Activated CD4-positive, CD25-positive, alpha-beta regulatory T cell (primary cell): ENCODE data around the gene OPN4.

Source experiments
- DNase-seq, 4 experiments: peaks; one replicate each; lab custom pipeline; 2025; lab: John Stamatoyannopoulos, UW

OPN4 gene

DNA sequence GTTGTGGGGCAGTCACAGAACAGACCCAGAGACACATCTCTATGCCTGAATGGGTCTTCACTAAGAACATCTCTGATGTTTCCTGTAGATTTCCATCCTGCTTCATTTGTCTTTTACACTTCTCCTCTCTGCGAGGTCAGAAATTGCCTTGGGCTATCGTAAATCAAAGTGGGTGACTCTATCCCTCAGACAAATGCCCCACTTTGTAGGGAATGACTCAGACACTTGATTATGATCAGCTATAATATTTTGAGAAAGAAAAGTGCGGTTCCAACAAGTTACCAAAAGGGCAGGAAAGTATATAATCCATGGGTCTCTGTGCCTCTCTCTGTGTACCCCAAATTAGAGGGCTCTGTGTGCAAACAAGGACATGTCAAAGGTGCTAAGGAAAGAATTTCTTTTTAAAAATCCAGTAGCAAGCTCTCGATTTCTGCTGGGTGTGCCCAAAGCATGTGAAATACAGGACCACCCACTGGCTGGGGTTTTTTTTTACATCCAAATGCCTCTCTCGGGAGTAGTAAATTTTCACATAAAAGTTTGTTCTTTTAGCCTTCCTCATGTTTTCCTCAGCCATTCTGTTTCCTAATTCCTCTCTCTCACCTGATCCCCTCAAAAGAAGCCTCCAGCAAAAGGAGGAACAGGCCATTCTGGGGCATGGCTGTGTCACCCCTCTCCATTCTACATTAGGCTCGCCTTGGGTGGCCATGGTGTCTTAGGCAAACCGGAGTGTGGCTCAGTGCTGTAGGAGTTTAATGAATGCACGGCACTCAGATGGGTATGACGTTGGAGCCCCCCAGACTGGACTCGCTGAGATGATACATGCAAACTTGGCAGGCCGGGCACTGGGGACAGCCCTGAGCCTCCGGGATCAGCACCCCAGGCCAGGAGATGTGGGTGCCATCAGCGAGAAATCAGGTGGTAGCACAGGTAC lies 6.3 kb upstream of the OPN4 start:
- DNase-seq: no peak

GRCh38 chr10:86648704-86649427 lies 5.5 kb upstream of the OPN4 start:
- no peak for DNase-seq

DNA sequence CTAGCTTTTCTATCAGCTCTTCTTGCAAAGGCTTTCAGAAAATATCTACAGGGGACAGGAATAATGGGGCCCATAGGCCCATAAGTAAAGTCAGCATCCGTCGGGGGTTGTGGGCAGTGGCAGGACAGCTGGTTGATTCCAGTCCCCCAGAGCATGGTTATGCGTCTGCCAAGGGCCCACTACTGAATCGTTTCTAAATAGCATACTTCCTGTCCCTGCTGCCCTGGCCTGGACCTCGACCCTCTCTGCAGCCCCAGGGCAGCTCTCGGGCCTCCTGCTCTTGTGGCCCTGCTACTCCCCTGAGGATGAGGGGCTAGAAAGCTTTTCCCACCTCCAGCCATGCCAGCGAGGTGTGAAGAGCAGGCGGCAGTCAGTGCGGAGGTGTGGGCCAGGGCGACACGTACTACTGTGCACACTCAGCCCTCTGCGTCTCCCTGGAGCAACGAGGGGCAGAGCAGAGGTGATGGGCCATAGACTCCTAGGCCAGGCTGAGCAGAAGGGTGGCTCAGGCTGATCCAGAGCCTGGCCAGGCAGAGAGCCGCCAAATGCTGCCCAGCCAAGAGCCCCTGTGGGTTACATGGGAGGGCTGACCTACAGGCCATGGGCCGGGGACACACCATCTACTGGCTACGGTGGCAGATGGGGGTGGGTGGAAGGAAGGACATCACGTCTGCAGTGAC lies 4.7 kb upstream of the OPN4 start:
- no peak for DNase-seq

- no peak for DNase-seq
These were observed 4.2 kb upstream of the OPN4 start for GRCh38 chr10:86650151-86650550.

DNA sequence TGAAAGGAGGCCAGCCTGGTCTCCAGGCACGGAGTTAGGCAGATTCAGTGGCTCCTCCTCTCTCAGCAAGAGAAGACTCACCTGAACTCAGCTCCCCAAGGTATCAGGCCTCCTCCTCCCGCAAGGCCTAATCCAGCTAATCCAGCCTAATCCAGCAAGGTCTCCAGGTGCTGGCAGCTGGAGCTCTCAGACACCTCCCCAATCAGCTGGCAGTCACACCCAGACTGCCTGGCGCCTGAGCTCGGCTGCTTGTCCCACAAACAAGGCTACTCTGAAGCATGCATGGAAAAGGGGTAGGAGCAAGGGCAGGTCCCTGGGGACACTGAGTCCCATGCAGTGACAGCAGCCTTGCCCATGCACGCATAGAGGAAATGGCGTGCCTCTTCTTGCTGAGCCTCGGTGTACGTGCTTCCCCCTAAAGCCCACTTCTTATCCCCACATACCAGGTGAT lies 3.3 kb upstream of the OPN4 start:
- DNase-seq: no peak

DNA sequence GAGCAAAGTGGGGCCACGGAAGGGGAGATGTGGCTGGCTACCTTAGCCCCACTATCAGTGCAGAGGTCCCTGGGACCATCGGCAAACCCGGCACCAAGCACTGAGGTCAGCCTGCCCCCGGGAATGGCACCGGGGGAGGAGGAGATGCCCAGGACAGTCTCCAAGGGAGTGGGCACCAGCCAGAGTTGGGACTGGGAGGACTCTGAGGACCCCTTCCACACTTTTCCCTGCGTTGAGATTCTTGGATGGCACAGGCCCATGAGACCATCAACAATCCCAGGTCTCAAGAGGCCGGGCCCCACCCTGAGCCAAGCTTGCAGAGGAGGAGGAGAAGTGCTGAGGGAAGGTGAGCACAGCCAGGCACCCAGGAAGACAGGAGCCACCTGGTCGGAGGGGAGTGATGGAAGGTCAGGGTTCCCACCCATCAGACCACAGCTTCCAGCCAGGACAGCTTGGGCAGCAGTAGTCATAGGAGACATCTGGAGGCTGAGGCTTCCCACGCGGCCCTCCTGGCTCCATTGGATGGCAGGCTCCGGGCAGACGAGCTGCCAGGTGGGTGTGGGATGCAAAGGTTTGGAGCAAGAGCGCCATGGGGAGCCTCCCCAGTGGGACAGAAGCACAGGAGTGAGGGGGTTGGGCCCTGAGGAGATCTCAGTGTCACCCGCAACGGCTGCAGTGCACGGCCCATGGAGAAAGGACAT lies 2.6 kb upstream of the OPN4 start:
- no peak for DNase-seq

DNA sequence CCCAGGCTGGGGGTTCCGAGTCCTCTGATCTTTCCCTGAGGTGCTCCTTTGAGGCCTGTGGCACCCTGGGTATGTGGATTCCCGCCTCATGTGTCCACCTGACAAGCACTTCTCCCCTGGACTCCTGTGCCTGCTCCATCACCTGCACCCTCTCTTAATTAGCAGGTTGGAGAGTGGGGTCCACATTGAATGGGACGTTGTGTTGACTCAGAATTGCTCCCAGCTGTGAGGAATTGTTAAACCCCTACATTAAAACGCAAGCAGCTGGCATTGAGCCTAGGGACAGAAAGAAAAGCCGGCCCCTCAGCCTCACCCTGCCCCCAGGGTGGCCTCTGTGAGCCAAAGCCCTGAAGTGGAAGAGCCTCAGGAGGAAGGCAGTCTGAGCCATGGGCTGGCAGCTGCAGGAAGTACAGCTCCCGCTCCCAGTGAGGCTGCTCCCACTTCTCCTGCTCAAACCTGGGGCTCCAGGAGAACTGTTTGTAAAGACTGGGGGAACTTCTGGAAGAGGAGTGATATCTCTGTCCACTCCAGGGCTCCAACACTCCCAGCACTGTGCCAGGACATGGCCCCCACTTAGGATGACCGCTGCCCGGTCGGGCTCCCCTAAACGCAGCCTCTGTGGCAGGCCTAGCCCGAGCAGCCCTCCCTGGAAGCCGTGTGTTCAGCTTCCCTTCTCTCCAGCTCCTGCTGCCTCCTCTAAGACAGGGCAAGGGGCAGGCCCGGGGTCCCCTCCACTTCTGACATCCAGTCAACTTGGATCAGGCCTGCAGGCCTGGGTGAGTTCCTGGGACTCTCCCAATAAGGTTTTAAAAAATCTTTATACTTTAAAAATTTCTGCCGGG lies 1.8 kb upstream of the OPN4 start:
- DNase-seq: no peak

DNA sequence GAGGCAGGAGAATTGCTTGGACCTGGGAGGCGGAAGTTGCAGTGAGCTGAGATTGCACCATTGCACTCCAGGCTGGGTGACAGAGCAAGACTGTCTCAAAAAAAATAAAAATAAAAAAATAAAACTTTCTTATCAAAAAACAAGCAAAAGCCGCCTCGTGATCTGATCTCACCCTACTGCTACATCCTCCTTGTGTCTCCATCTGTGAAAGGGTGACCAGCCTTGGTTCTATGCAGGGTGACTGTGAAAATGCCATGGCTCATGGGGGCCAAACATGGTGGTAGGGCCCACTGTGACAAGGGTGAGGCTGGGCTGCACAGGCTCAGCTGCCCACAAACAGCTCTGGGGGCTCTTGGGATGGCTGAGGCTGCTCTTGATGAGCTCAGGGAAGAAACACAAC lies 968 bp upstream of the OPN4 start:
- DNase-seq: no peak

DNA sequence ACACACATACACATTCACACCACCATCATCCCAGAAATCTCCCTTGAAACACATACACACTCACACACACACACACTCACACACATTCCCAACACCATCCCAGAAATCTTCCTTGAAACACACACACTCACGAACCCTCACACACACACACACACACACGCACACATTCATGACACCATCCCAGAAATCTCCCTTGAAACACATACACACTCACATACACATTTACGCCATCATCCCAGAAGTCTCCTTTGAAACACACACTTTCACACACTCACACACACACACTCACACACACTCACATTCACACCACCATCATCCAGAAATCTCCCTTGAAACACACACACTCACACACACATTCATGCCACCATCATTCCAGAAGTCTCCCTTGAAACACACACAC lies 360 bp upstream of the OPN4 start:
- no peak for DNase-seq

DNA sequence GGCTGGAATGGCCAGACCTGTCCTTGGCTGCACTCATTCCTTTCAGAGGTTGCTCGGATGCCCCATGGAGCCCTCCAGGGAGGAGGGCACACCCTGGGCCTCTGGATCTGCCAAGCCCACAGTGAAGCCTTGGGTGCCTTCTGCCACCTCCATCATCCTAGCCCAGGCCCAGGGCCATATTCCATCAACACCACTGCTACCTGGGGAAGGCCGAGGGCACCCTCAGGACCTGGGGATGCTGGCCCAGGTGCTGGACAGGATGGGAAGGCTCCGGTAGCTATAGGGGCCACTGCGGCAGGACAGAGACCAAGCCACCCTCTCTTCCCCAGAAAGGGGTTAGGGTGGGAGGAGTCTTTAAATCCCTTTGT lies 810 bp downstream of the OPN4 start:
- no peak for DNase-seq

GRCh38 chr10:86655596-86655995 lies 1.2 kb downstream of the OPN4 start:
- DNase-seq: no peak

GRCh38 chr10:86657011-86657395 lies 2.7 kb downstream of the OPN4 start:
- DNase-seq: no peak

GRCh38 chr10:86657396-86658011 lies 3.2 kb downstream of the OPN4 start:
- DNase-seq: no peak

DNA sequence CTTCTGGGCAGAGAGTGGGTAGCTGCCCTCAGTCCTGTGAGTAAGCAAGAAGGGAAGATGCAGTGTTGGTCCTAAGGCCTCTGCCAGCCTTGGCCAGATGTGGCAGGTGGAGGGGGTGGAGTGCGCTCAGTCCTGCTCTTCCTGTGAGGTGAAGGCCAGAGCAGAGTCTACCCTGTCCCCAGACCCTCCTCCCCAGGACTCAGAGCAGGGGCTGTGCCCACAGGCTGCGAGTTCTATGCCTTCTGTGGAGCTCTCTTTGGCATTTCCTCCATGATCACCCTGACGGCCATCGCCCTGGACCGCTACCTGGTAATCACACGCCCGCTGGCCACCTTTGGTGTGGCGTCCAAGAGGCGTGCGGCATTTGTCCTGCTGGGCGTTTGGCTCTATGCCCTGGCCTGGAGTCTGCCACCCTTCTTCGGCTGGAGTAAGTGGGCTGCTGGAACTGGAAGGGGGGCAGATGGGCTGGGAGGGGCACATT lies 4.0 kb downstream of the OPN4 start:
- DNase-seq: no peak

DNA sequence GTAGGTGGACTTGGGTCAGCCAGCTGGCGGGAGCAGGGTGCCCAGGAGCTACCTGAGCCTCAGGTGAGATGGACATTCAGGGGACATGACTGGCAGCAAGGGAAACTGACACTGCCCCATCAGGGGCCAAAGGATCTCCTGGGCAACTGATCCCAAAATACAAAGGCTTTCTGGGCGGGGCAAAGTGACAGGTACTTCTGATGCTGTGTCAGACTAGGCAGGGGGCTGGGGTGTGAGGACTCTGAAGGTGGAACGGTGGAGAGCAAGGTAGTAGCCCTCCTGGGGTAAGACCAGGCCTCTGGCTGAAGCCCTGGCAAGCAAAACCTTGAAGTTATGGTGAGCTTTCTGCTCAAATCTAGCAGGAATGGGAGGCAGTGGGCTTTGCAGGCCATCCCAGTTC lies 4.4 kb downstream of the OPN4 start:
- DNase-seq: no peak

- DNase-seq: no peak
These were observed 4.9 kb downstream of the OPN4 start for GRCh38 chr10:86659161-86659691.

- DNase-seq: no peak
These were observed 5.5 kb downstream of the OPN4 start for GRCh38 chr10:86659721-86660453.

- DNase-seq: no peak
These were observed 7.0 kb downstream of the OPN4 start for GRCh38 chr10:86661161-86662025.
